GM18499 (cell line): ENCODE data around the gene NCBP3.

Source experiments
- ATAC-seq: cut with Tn5 transposase; IDR thresholded peaks from one replicate; pipeline ENCODE4 v1.9.1; 2021; ENCODE audit warnings: moderate number of reproducible peaks; ENCODE audit not compliant: insufficient read depth, unreplicated experiment

Gene NCBP3

DNA sequence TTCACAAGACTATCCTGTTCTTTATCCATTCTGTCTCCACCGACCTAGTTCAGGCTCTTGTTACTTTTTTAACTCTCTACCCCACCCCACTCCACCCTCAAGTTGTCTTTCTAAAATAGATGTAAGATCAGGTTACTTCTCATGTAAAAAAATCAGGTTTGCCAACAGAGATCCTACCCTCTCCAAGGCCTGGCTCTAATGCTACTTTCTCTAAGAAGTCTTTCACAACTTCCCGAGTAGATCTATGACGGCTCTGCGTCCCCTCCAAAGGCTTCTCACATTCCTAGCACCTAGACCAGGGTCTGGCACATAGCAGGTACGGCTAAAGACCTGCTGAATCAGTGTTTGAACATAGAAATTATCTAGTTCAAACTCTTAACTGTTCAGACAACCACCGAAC, 30.9 kb downstream of the NCBP3 start:
- no peak for ATAC-seq

DNA sequence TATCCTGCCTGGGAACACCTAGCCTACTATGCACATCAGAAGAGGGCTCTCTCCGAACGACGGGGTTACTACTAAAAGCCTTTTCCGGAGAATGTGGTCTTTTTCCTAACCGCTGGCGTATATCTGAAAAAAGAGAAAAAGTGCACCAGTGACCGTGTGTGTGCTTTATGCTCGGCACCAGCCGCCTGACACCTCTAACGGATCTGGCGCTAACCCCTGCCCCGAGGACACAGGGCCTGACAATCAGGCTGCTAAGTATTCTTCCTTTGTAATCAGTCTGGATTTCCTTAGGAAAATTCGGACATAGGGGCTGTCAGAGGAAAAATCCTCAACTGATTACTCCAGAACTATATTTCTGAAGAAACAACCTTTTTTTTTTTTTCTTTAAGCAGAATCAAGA, 31.7 kb downstream of the NCBP3 start:
- no peak for ATAC-seq

DNA sequence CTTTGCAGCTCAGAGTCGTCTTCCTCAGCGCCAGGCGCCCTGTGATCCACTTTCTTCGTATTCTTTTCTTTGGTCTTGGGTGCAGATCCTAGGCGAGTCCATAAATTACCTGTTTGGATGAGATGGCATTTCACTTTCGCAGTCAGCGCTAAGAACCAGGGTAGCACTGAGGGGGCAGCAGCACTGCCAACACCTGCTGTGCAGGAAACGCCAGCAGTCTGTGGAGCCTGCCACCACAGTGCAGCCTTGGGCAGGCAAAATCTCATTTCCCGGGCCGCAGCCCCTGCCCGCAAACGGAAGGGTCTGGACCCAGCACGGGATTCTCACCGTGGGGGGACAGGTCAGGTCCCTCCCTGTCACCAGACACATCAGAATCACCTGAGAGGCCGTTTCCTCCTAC, 32.9 kb downstream of the NCBP3 start:
- ATAC-seq = no peak

DNA sequence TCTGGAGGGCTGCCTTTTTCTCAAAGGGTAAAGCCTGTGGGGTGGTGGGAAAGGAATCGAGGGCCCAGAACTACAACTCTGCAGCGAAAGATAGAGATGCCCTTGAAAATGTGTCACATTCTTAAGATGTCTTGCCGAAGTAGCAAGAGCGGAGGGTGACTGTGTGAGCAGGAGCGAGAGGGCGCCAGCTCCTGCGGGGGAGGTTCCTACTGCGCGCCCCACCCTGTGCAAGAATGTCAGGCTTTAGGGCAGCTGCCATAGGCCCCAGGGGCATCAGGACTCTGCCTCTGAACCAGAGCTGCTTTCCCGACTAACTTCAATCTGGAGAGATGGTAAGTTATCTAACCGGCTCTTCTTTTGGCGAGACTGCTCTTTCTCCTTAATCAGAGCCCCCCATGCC, 33.3 kb downstream of the NCBP3 start:
- no peak for ATAC-seq

DNA sequence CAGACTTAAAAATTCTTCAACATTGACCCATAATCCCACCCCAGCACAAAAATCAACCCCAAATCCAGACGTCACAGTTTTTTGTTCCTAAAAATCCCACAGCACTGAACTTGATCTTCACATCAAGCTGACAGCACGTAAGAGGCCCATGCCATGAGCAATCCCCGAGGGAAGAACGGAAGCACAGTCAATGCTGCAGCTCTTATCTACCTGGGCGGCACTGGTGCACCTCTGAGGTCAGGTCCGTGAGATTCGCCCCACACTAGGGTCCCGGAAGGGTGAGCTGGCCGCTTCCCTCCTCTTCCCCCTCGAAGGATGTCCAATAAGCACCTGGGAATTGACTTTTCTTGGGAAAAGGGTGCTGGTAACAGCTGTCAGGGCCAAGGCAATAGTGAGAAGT, 33.8 kb downstream of the NCBP3 start:
- ATAC-seq = no peak

DNA sequence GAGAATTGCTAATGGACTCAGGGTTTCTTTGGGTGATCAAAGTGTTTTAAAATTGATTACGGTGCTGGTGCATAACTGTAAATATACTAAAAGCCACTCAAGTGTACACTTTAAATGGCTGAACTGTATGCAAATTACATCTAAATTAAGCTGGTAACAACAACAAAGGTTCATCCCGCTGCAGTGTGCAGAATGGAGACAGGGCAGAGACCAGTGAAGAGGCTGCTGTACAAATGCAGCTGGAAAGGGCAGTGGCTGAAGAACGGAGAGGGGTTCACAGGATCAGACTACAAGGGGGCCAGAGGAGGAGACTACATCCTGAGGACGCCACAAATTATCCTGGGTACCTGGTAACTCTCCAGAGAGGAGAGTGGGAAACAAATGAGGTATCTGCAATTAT, 36.0 kb downstream of the NCBP3 start:
- ATAC-seq = no peak

DNA sequence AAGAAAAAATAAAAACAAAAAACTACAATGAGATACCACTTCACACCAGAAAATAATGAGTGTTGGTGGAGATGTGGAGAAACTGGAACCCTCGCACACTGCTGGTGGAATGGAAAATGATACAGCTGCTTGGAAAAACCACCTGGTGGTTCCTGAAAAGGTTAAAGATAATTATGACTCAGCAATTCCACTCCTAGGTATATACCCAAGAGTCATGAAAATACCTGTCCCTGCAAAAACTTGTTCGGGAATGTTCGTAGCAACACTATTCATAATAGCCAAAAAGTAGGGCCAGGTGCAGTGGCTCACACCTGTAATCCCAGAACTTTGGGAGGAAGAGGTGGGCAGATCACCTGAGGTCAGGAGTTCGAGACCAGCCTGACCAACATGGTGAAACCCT, 36.9 kb downstream of the NCBP3 start:
- no peak for ATAC-seq

DNA sequence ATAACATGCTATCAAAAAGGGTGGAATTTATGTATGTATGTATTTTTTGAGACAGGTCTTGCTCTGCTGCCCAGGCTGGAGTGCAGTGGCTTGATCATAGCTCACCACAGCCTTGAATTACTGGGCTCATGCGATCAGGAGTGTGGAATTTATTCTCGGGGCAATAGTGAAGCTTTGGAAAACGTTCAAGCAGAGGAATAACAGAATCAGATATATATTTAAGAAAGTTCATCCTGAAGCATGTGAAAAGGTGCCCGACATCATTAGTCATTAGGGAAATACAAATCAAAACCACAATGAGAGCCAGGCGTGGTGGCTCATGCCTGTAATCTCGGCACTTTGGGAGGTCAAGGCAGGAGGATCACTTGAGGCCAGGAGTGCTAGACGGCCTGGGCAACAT, 37.3 kb downstream of the NCBP3 start:
- no peak for ATAC-seq

DNA sequence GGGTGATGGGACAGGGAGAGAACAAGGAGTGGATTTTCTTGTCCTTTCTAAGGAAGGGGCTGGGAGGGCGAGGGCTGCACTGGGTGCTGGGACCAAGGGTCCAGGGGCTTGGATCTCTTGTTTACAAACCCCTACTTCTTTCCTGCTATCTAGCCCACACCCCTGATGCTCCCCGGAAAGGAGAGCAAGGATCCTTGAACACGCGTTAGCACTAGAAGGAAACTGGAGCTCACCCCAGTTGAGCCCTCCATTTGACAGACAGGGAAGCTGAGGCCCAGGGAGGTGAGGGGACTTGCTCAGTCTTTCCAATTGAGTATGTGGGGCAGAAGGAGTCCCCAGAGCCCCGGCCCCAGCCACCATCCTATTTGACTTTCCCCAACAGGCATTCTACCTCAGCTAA, 40.5 kb downstream of the NCBP3 start:
- no peak for ATAC-seq

DNA sequence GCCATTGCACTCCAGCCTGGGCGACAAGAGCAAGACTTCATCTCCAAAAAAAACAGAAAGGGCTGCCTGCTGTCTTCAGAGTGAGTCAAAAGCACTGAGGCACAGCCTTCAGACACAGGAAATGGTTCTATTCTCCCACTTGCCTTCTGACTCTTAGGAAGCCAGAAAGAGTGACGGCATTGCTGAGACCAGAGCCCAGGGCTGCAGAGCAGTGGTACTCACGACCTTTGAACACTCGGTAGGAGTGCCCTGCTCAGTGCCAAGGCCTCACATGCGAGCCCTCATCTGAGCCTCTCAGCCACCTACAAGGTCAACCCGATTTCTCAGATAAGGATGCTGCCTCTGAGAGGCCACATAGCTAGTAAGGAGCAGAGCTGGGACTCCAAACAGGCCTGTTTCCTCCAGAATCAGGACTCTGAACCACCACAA, 41.5 kb downstream of the NCBP3 start:
- peak; percentile 44 for ATAC-seq

DNA sequence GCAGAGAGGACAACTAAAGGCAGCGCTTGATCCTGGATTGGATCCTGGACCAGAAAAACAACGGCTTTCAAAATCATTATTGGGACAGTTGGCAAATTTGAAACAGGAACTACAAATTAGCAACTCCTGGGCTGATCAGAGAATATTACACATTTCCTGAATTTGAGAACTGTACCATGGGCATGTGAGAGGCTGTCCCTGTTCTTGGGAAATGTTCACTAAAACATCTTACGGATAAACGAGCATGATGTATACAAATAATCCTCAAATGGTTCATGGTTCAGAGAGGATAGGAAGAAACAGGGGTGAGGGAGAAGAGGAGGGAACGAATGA, 42.8 kb downstream of the NCBP3 start:
- no peak for ATAC-seq

DNA sequence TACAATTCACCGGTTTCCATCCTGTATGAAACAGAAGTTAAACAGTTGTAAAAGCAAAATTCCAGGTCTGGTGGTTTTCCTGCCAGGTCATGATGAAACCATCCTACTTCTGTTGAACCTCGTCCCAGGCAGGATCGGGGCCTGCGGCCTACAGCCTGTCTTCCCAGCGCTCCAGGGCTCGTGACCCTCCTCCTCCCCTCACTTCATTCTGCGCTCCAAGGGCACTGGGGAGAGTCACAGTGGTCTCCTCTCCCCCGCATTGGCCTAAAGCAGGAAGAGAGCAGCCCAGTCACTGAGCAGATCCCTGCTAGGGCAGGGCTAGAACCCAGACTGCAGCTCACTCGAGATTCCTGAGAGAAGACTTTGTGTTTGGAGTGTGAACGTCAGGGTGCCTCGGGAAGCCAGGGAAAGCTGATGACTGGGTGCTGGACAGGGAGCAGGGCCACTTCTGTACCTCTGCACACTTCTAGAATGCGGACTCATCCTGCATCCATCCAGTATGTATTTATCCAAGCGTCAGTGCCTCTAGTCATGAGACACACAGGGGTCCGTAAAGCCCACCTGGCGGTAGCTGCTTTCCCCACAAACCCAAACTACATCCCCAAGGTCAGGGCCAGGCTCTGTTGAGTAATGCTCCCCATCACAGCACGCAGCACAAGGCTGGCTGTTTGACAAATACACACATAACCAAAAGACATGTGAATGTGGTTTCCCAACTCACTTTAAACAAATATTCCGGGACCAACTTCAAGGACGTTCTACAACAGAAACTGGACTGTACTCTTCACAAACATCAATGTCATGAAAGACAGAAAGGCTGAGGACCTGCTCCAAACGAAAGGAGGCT, 43.4 kb downstream of the NCBP3 start:
- ATAC-seq = no peak

DNA sequence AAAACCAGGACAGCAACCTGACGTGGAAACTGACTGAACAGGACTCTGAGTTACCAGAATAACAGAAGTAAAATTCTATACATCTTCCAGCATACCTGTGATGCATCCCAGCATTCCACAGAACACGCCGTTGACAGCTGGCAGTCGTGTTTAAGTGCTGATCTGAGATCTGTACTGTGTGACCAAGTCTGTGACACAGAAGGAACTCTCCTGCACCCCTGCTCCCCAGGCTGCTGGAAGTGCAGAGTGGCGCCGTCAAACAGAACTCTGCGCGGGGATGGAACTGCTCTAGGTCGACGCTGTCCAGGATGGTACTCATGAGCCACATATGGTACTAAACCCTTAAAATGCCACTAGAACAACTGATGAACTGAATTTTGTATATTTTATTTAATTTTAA, 44.3 kb downstream of the NCBP3 start:
- no peak for ATAC-seq

DNA sequence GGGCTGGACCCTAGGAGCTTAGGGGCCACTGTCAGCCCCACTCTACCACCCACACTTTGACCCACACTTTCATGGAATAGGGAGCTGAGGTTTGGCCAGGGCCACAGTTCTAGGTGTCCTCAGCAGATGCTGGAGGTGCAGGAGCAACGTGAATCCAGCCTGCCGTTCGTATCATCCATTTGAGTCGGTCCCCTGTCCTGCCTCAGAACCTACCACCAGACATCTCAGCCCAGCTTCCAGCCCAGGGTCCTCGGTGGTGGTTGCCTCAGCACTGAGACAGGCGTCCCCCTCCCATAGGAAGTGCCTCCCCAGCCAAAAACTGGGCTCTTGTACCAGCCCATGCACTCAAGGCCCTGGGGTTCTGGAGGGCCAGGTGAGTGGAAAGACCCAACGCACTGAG, 44.7 kb downstream of the NCBP3 start:
- no peak for ATAC-seq

DNA sequence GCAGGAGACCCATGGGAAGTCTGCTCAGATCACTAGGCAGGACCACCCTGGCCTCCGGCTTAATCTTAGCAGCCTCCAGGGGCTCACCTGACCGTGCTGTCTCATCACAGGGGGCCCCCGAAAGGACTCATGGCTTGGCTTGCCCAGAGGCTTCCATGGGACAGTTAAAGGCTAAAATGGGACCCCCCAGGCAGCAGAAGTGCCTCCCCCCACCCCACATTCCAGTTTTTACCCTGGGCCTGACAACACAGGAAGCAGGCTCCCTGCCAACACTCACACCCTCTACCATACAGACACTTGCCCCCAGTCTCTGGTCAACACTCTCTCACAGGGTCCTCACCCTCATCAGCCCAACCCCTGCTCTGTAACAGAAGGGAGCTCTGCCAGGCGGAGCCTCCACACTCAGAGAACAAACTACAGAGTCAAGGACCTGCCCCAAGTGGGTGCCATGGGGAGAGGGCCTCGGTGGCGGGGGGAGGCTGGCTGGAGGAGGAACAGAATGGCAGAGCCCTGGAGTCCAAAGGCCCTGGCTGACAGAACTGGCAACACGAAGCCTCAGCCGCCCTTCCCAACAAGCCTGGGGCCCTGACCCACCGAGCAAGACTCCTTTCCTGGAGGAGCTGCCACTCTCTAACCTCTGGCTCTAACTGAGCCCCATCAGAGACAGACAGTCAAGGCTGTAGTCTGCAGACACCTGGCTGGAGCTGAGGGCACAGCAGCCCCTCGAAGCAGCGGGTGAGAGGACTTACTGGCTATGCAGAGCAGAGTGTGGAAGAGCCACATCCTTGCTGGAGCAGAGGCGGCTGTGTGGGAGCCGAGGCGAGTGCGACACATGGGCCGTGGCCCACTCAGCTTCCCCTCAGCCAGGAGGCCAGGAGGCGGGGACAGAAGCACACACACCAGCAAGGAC, 45.4 kb downstream of the NCBP3 start, which contains the start of gene ITGAE:
Gene ITGAE, minus strand, starts transcription at position 827 of the 910 bp plus-strand sequence. Its CDS starts 44 bp downstream, at position 783.
- no peak for ATAC-seq

DNA sequence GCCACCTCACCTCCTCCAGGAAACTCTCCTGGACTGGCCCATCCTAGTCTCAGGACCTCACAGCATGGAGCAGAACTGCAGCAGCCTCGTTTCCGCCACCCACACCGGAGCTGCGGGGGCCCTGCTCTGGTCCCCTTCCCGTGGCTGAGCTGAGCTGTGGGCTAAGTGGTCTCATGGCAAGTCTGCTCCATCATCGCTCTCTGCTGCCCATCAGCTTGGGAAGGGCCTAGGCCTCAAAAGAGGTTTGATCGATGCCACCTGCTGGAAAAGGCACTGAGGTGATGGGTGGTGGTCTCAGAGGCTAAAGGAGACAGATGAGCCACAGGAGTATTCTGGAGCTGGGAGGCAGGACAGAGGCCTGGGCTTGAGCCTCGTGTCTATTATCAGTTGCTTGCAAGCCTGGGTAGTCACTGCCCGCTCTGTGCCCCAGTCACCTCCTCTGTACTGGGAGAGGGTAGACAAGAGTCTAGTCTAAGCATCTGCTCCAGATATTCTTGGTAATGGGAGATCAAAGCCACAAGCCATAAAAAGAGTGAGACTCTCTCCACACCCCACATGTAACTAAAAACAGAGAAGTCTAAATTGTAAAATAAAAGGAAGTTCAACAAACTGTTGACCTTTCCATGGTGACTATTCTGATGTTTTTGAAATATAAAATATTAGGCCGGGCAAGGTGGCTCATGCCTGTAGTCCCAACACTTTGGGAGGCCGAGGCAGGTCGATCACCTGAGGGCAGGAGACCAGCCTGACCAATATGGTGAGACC, 46.7 kb downstream of the NCBP3 start:
- ATAC-seq = no peak

DNA sequence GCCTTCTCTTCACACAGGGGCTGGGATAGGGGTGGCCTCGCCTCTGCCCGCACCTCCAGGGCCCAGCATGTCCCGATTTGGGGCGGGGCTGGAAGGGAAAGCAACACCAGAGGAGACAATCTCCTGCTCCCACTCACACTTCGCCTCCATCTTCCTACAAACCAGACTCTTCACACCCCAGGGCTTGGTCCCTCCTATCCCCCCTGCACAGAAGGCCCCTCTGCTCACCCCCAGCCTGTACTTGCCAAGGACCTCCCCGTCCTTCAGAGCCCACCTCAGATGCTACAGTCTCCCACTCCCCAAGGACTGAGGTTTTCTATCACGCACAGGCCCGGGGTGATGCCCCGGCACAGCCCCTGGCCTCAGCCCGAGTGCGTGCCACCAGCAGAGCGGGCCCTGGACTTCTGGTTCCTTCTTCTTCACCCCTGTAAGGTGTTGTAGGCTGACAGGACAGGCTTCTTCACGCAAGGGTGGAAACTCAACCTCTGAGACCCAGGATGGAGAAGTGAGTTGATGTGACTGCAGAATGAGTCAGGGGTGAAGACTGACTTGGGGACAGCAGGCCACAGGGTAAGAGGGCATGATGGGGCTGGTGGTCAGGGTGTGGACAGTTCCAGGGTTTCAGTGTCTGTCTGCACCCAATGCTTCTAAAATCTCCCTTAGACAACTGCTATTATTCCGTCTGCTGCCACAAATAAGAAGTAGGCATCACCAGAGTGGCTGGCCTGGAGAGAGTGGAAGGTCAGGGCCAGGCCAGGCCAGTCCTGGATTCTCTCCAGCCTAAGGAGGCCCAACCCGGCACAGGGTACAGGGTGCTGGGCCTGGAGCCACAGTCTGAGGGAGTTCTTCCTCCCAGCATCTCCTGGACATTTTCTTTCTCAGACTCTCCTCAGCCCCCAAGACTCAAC, 47.5 kb downstream of the NCBP3 start:
- no peak for ATAC-seq

DNA sequence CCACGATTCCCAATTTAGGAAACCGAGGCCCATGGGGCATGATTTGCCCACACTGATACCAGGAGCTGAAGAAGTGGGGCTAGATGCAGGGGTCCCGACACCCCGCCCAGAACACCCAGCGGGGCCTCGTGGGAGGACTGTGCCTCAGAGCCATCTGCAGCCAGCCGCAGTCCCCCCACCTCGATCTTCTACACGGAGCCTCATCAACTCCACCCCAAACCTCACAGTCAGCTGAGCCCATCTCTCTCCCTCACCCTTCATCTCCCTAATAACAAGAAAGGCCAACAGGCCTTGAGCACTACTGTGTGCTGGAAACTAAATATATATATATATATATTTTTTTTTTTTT, 49.2 kb downstream of the NCBP3 start:
- peak; percentile 7 for ATAC-seq

DNA sequence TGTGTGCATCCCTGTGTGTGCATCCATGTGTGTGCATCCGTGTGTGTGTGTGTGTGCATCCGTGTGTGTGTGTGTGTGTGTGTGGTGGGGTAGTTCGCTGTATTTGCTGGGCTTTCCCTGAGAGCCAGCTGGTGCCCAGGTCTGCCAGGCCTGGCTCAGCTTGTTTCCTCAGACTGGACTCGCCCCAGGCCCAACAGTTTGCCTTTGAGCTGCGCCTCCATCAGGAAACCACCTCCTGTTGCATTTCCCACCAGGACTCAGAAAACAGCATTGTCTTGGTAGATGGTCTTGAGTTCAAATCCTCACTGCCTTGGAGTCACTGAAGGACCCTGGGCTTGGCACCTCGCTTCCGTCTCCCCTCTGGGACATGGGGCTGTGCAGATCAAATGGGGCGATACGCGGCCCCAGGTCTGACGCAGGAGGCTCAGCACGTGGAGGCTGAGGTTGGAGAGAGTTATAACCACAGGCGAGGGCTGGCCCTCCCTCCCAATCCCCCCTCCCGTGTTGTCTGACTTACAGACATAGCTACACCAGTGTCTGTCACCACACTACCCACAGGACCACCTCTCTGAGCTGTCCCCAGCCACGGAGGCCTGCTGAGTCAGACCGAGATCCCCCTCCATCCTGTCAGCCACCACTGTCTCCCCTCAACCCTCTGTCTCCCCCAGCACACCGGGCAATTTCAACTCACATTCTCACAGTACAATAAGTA, 49.8 kb downstream of the NCBP3 start:
- peak; percentile 68 for ATAC-seq
